GM18951 (cell line): ENCODE data around the gene TOR1A.

Experiments
- POLR2A ChIP-seq: IDR thresholded peaks from 4 replicates; pipeline ENCODE4 v1.6.1; 2011; ENCODE audit warnings: mild to moderate bottlenecking; ENCODE audit not compliant: insufficient read length, insufficient read depth; ENCODE audit errors: extremely low read depth
- in situ Hi-C: fragments of 300-500 bp; cut with MboI; formaldehyde crosslinking; loops from one replicate; pipeline ENCODE4 v1.12.0; 2022; ENCODE audit warnings: low sequenced_read_pairs, mixed read lengths, inconsistent platforms; ENCODE audit not compliant: unreplicated experiment

Gene TOR1A

DNA sequence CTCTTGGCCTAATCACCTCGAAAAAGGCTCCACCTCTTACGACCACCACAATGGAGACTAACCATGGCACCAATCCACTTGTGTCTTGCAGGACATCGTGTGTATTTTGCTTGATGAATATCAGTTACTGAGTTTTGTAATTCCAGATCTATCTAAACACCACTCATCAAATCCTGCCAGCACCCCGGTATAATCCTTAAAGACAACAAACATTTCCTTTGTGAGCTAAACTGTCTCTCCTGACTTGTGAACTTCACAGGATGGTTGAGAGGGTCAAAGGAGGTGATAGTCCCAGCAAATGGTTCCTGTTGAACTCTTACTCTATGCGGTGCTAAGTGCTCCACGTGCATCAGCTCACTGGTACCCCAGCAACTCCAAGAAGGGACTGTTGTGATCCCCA lies 25.0 kb downstream of the TOR1A start:
- no peak for TF ChIP-seq POLR2A
- in situ Hi-C loops = loop anchor here (25.0 kb wide), 1 partner anchor 662 kb away; no protein-coding TSS in a partner anchor

DNA sequence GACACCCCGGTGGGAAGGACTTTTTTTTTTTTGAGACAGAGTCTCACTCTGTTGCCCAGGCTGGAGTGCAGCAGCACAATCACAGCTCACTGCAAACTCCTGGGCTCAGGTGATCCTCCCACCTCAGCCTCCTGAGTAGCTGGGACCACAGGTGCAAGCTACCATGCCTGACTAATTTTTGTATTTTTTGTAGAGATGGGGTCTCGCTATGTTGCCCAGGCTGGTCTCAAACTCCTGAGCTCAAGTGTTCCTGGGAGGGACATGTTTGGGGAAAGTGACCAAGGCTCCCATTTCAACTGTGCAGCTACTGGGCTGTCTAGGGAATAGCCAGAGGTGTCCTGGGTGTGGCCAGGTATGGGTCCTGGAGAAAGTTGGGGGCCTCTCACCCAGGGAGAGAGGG lies 27.9 kb downstream of the TOR1A start:
- in situ Hi-C loops = loop anchor here (25.0 kb wide), 1 partner anchor 659 kb away; no protein-coding TSS in a partner anchor

- no peak for TF ChIP-seq POLR2A
- in situ Hi-C loops = loop anchor here (25.0 kb wide), 1 partner anchor 657 kb away; no protein-coding TSS in a partner anchor
Observed at GRCh38 chr9:129794549-129794948, 29.4 kb downstream of the TOR1A start.

DNA sequence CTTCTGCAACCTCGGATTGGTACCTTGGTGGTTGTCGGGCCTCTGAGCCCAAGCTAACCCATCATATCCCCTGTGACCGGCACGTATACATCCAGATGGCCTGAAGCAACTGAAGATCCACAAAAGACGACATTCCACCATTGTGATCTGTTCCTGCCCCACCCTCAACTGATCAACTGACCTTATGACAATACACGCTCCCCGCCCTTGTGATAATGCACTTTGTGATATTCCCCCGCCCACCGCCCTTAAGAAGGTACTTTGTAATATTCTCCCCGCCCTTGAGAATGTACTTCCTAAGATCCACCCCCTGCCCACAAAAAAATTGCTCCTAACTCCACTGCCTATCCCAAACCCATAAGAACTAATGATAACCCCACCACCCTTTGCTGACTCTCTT lies 37.5 kb downstream of the TOR1A start:
- TF ChIP-seq POLR2A = no peak
- in situ Hi-C loops = loop anchor here (25.0 kb wide), 1 partner anchor 649 kb away; no protein-coding TSS in a partner anchor

- in situ Hi-C loops = loop anchor here (25.0 kb wide), 1 partner anchor 649 kb away; no protein-coding TSS in a partner anchor
- no peak for TF ChIP-seq POLR2A
Observed at GRCh38 chr9:129785866-129786265, 38.1 kb downstream of the TOR1A start.

- in situ Hi-C loops = loop anchor here (5.0 to 25.0 kb wide), 2 partner anchors 53 to 648 kb away; no protein-coding TSS in a partner anchor
Observed at GRCh38 chr9:129784970-129785369, 39.0 kb downstream of the TOR1A start.

- TF ChIP-seq POLR2A = no peak
- in situ Hi-C loops = loop anchor here (5.0 to 25.0 kb wide), 2 partner anchors 51 to 646 kb away; no protein-coding TSS in a partner anchor
Observed at GRCh38 chr9:129783516-129784361, 40.2 kb downstream of the TOR1A start.

- in situ Hi-C loops = loop anchor here (5.0 to 25.0 kb wide), 2 partner anchors 50 to 645 kb away; no protein-coding TSS in a partner anchor
- no peak for TF ChIP-seq POLR2A
Observed at GRCh38 chr9:129781981-129782380, 42.0 kb downstream of the TOR1A start.

GRCh38 chr9:129781131-129781530 lies 42.8 kb downstream of the TOR1A start:
- no peak for TF ChIP-seq POLR2A
- in situ Hi-C loops = loop anchor here (5.0 to 25.0 kb wide), 2 partner anchors 49 to 644 kb away; no protein-coding TSS in a partner anchor

DNA sequence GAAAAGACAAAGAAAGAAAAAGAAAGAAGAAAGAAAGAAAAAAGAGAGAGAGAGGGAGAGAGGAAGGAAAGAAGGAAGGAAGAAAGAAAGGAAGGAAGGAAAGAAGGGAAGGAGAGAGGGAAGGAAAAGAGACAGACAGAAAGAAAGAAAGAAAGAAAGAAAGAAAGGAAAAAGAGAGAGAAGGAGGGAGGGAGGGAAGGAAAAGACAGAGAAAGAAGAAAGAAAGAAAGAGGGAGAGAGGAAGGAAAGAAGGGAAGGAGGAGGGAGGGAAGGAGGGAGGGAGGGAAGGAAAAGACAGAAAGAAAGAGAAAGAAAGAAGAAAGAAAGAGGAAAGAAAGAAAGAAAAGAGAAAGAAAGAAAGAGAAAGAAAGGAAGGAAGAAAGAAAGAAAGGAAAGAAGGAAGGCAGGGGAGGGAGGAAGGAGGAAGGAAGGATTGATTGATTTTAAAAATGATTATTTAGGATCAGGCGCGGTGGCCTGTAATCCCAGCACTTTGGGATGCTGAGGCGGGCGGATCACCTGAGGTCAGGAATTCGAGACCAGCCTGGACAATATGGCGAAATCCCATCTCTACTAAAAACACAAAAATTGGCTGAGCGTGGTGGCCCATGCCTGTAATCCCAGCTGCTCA lies 44.3 kb downstream of the TOR1A start:
- TF ChIP-seq POLR2A = no peak
- in situ Hi-C loops = loop anchor here (5.0 to 25.0 kb wide), 2 partner anchors 47 to 642 kb away; no protein-coding TSS in a partner anchor

DNA sequence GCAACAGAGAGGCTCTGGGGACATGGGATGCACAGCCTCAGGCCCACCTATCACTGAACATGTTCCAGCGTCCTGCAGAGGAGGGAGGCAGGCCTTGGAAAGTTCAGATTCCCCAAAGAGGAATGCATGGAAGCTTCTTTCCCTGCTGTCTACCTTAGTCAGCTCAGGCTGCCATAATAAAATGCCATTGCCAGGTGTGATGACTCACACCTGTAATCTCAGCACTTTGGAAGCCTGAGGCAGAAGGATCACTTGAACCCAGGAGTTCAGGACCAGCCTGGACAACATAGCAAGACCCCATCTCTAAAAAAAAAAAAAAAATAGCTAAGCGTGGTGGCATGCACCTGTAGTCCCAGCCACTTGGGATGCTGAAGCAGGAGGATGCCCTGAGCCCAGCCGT lies 45.5 kb downstream of the TOR1A start:
- no peak for TF ChIP-seq POLR2A
- in situ Hi-C loops = loop anchor here (25.0 kb wide), 1 partner anchor 641 kb away; no protein-coding TSS in a partner anchor

DNA sequence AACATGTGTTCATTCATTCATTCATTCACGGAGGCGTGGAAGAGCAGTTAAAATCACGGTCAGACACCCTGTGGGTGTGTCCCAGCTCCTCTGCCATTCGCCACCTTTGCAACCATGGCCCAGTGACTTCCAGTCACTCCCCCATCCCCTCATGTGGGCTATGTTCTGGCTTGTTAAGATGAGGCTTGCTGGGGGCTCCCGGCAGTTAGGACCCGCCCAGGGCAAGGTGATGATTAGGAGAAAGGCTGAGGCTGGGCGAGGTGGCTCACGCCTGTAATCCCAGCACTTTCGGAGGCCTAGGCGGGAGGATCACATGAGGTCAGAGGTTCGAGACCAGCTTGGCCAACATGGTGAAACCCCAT lies 46.2 kb downstream of the TOR1A start:
- TF ChIP-seq POLR2A = no peak

DNA sequence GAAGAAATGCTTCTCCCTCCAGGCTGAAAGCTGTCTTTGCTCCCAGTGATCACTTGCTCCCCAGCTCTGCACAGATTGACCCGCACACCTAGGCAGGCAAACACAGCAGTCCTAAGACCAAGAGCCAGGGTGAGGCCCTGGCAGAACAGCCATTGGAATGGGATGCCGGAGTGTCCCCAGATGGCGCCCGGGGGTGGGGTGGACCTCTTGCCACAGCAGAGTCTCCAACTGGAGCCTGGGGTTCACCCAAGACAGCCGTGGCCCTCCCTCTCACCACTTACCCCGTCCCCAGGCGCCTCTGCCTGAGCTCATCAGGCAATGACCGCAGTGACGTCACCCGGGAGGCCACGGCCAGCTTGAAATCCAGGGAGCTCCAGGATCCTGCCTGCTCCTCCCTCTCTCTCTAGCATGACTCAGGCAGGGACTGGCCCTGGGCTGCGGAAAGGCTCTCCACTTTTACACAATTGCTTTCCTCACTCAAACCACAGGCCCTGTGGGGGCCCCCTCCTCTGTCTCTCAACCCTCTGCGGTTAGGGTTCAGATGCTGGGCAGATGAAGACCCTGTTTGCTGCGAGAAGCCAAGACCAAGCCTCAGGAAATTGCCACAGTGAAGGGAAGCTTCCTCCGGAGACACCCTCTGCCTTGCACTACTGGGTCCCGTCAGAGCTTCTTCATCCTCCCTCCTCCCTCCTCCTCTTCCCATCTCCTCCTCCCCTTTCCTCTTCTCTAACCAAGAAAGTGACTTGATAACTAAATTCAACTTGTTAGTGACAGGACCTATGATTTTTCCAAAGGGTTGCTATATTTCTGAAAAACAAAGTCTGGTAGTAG lies 46.8 kb downstream of the TOR1A start:
- no peak for TF ChIP-seq POLR2A
- in situ Hi-C loops = loop anchor here (25.0 kb wide), 1 partner anchor 640 kb away; no protein-coding TSS in a partner anchor

More for the DNA sequence above, 46.2 kb downstream of the TOR1A start:
- in situ Hi-C loops = loop anchor here (25.0 kb wide), 1 partner anchor 640 kb away; no protein-coding TSS in a partner anchor
